ENCODE measurements around the gene MICAL2. TPM values are rescaled to one million over a fixed set of nuclear protein-coding genes. Genes with fewer than 3 reads are reported as not detected.

MICAL2 gene
- polyA plus RNA-seq (2013), result 20.4 TPM

- Histone ChIP-seq H3K27ac (ENCODE audit: insufficient read depth in 1 of 2, low read depth in 1 of 2, low read length in 2 of 2, poor library complexity in 1 of 2, severe bottlenecking in 2 of 2) (no peak within 1 kb of the TSS), H3K9me3 (ENCODE audit: control extremely low read depth in 1 of 5, control insufficient read depth in 4 of 5, insufficient read depth in 2 of 5, low read depth in 1 of 5, low read length in 4 of 5) (no peaks in the 10 kb centered on the region), H3K4me1 (ENCODE audit: control extremely low read depth in 1 of 4, control insufficient read depth in 4 of 4, insufficient read depth in 4 of 4, low read length in 3 of 4) (peaks cover 0 to 21% (median 16%) of the 10 kb centered on the region in 4 experiments), H3K4me3 (ENCODE audit: control insufficient read depth in 1 of 7, extremely low read depth in 1 of 7, insufficient read depth in 4 of 7, low read depth in 2 of 7, low read length in 6 of 7) (peak within 1 kb of the TSS in 6 of 7 experiments; percentile 23 to 75 (median 61)), H3K27me3 (replicated peaks in 2 of 5; ENCODE audit: control insufficient read depth in 4 of 5, insufficient read depth in 5 of 5, low read length in 4 of 5) (peaks cover 0 to 2% (median 0%) of the 10 kb centered on the region in 5 experiments), H3K36me3 (ENCODE audit: control insufficient read depth in 4 of 4, insufficient read depth in 4 of 4, low read length in 3 of 4) (no peaks in the 10 kb centered on the region)
- POLR2A ChIA-PET, result no interaction called here
- WGBS (ENCODE audit: insufficient coverage), result 0% methylated on average over 40 of the region's 56 CpGs
- CTCF ChIA-PET, result interaction anchor here (0.6 to 2.6 kb wide), 6 partner anchors 9 to 127 kb away, joined by 3 to 14 read pairs (median 4); no protein-coding TSS in a partner anchor
- peak; percentile 82 to 92 (median 89) for DNase-seq
These were observed at the start of gene MICAL2 for GRCh38 chr11:12110201-12110713. Gene MICAL2, plus strand, starts transcription at chr11:12110590. Its CDS starts 51,566 bp downstream, at chr11:12162156.

- Histone ChIP-seq H3K27me3 (replicated peaks in 2 of 5; ENCODE audit: control insufficient read depth in 4 of 5, insufficient read depth in 5 of 5, low read length in 4 of 5) (no peaks in the 10 kb centered on the region), H3K4me1 (ENCODE audit: control extremely low read depth in 1 of 4, control insufficient read depth in 4 of 4, insufficient read depth in 4 of 4, low read length in 3 of 4) (peaks cover 6 to 15% (median 11%) of the 10 kb centered on the region in 4 experiments), H3K27ac (ENCODE audit: insufficient read depth in 1 of 2, low read depth in 1 of 2, low read length in 2 of 2, poor library complexity in 1 of 2, severe bottlenecking in 2 of 2) (no peak overlapping the region), H3K4me3 (ENCODE audit: control insufficient read depth in 1 of 7, extremely low read depth in 1 of 7, insufficient read depth in 4 of 7, low read depth in 2 of 7, low read length in 6 of 7) (no peak overlapping the region), H3K9me3 (ENCODE audit: control extremely low read depth in 1 of 5, control insufficient read depth in 4 of 5, insufficient read depth in 2 of 5, low read depth in 1 of 5, low read length in 4 of 5) (peaks cover 0 to 7% (median 4%) of the 10 kb centered on the region in 5 experiments), H3K36me3 (ENCODE audit: control insufficient read depth in 4 of 4, insufficient read depth in 4 of 4, low read length in 3 of 4) (no peaks in the 10 kb centered on the region)
- 51% methylated on average over 7 of the region's 9 CpGs for WGBS (ENCODE audit: insufficient coverage)
- ChIA-PET CTCF (interaction anchor here (1.1 to 4.4 kb wide), 10 partner anchors 9 to 226 kb away, joined by 3 to 18 read pairs (median 4); no protein-coding TSS in a partner anchor), POLR2A (no interaction called here)
- DNase-seq, result peak in 2 of 3 donors; percentile 48 to 65
These were observed 48.4 kb upstream of the MICAL2 start for GRCh38 chr11:12061851-12062560.

GRCh38 chr11:12063251-12063650 is 47.1 kb upstream of the MICAL2 start:
- peaks cover 11 to 19% (median 14%) of the 10 kb centered on the region in 4 experiments for H3K4me1 ChIP-seq (ENCODE audit: control extremely low read depth in 1 of 4, control insufficient read depth in 4 of 4, insufficient read depth in 4 of 4, low read length in 3 of 4)
- H3K36me3 ChIP-seq (ENCODE audit: control insufficient read depth in 4 of 4, insufficient read depth in 4 of 4, low read length in 3 of 4), result no peaks in the 10 kb centered on the region
- no peak overlapping the region for H3K4me3 ChIP-seq (ENCODE audit: control insufficient read depth in 1 of 7, extremely low read depth in 1 of 7, insufficient read depth in 4 of 7, low read depth in 2 of 7, low read length in 6 of 7)
- POLR2A ChIA-PET, result no interaction called here
- no peaks in the 10 kb centered on the region for H3K27me3 ChIP-seq (replicated peaks in 2 of 5; ENCODE audit: control insufficient read depth in 4 of 5, insufficient read depth in 5 of 5, low read length in 4 of 5)
- DNase-seq, result no peak
- H3K27ac ChIP-seq (ENCODE audit: insufficient read depth in 1 of 2, low read depth in 1 of 2, low read length in 2 of 2, poor library complexity in 1 of 2, severe bottlenecking in 2 of 2), result no peak overlapping the region
- CTCF ChIA-PET, result interaction anchor here (1.0 to 4.4 kb wide), 8 partner anchors 10 to 221 kb away, joined by 3 to 18 read pairs (median 4); no protein-coding TSS in a partner anchor
- peaks cover 0 to 2% (median 0%) of the 10 kb centered on the region in 5 experiments for H3K9me3 ChIP-seq (ENCODE audit: control extremely low read depth in 1 of 5, control insufficient read depth in 4 of 5, insufficient read depth in 2 of 5, low read depth in 1 of 5, low read length in 4 of 5)
- no CpG with 5 or more reads among the region's 2 CpGs for WGBS (ENCODE audit: insufficient coverage)

GRCh38 chr11:12064136-12064953 is 46.0 kb upstream of the MICAL2 start:
- ChIA-PET CTCF (interaction anchor here (0.6 to 2.4 kb wide), 3 partner anchors 13 to 17 kb away, joined by 3 to 7 read pairs (median 4); no protein-coding TSS in a partner anchor), POLR2A (no interaction called here)
- Histone ChIP-seq H3K27me3 (replicated peaks in 2 of 5; ENCODE audit: control insufficient read depth in 4 of 5, insufficient read depth in 5 of 5, low read length in 4 of 5) (no peaks in the 10 kb centered on the region), H3K9me3 (ENCODE audit: control extremely low read depth in 1 of 5, control insufficient read depth in 4 of 5, insufficient read depth in 2 of 5, low read depth in 1 of 5, low read length in 4 of 5) (peaks cover 0 to 2% (median 0%) of the 10 kb centered on the region in 5 experiments), H3K4me3 (ENCODE audit: control insufficient read depth in 1 of 7, extremely low read depth in 1 of 7, insufficient read depth in 4 of 7, low read depth in 2 of 7, low read length in 6 of 7) (no peak overlapping the region), H3K4me1 (ENCODE audit: control extremely low read depth in 1 of 4, control insufficient read depth in 4 of 4, insufficient read depth in 4 of 4, low read length in 3 of 4) (peaks cover 11 to 19% (median 14%) of the 10 kb centered on the region in 4 experiments), H3K36me3 (ENCODE audit: control insufficient read depth in 4 of 4, insufficient read depth in 4 of 4, low read length in 3 of 4) (no peaks in the 10 kb centered on the region), H3K27ac (ENCODE audit: insufficient read depth in 1 of 2, low read depth in 1 of 2, low read length in 2 of 2, poor library complexity in 1 of 2, severe bottlenecking in 2 of 2) (no peak overlapping the region)
- no peak for DNase-seq
- WGBS (ENCODE audit: insufficient coverage), result 95% methylated on average over 2 of the region's 7 CpGs

GRCh38 chr11:12064954-12065280 is 45.5 kb upstream of the MICAL2 start:
- Histone ChIP-seq H3K27ac (ENCODE audit: insufficient read depth in 1 of 2, low read depth in 1 of 2, low read length in 2 of 2, poor library complexity in 1 of 2, severe bottlenecking in 2 of 2) (no peak overlapping the region), H3K4me3 (ENCODE audit: control insufficient read depth in 1 of 7, extremely low read depth in 1 of 7, insufficient read depth in 4 of 7, low read depth in 2 of 7, low read length in 6 of 7) (no peak overlapping the region), H3K36me3 (ENCODE audit: control insufficient read depth in 4 of 4, insufficient read depth in 4 of 4, low read length in 3 of 4) (no peaks in the 10 kb centered on the region), H3K4me1 (ENCODE audit: control extremely low read depth in 1 of 4, control insufficient read depth in 4 of 4, insufficient read depth in 4 of 4, low read length in 3 of 4) (peaks cover 11 to 19% (median 14%) of the 10 kb centered on the region in 4 experiments), H3K27me3 (replicated peaks in 2 of 5; ENCODE audit: control insufficient read depth in 4 of 5, insufficient read depth in 5 of 5, low read length in 4 of 5) (no peaks in the 10 kb centered on the region), H3K9me3 (ENCODE audit: control extremely low read depth in 1 of 5, control insufficient read depth in 4 of 5, insufficient read depth in 2 of 5, low read depth in 1 of 5, low read length in 4 of 5) (peaks cover 0 to 2% (median 0%) of the 10 kb centered on the region in 5 experiments)
- no peak for DNase-seq
- 89% methylated on average over 1 of the region's 3 CpGs for WGBS (ENCODE audit: insufficient coverage)
- ChIA-PET POLR2A (no interaction called here), CTCF (interaction anchor here (1.1 kb wide), 1 partner anchor 17 kb away, joined by 4 read pairs; no protein-coding TSS in a partner anchor)

GRCh38 chr11:12066056-12066798 is 44.2 kb upstream of the MICAL2 start:
- H3K4me1 ChIP-seq (ENCODE audit: control extremely low read depth in 1 of 4, control insufficient read depth in 4 of 4, insufficient read depth in 4 of 4, low read length in 3 of 4), result peaks cover 11 to 23% (median 14%) of the 10 kb centered on the region in 4 experiments
- no peaks in the 10 kb centered on the region for H3K36me3 ChIP-seq (ENCODE audit: control insufficient read depth in 4 of 4, insufficient read depth in 4 of 4, low read length in 3 of 4)
- no peak overlapping the region for H3K4me3 ChIP-seq (ENCODE audit: control insufficient read depth in 1 of 7, extremely low read depth in 1 of 7, insufficient read depth in 4 of 7, low read depth in 2 of 7, low read length in 6 of 7)
- H3K27ac ChIP-seq (ENCODE audit: insufficient read depth in 1 of 2, low read depth in 1 of 2, low read length in 2 of 2, poor library complexity in 1 of 2, severe bottlenecking in 2 of 2), result no peak overlapping the region
- peak in 2 of 3 donors; percentile 16 to 56 for DNase-seq
- CTCF ChIA-PET, result interaction anchor here (0.8 to 2.3 kb wide), 10 partner anchors 13 to 364 kb away, joined by 3 to 7 read pairs (median 3); no protein-coding TSS in a partner anchor
- POLR2A ChIA-PET, result no interaction called here
- WGBS (ENCODE audit: insufficient coverage), result 100% methylated on average over 3 of the region's 7 CpGs
- H3K27me3 ChIP-seq (replicated peaks in 2 of 5; ENCODE audit: control insufficient read depth in 4 of 5, insufficient read depth in 5 of 5, low read length in 4 of 5), result no peaks in the 10 kb centered on the region
- peaks cover 0 to 2% (median 0%) of the 10 kb centered on the region in 5 experiments for H3K9me3 ChIP-seq (ENCODE audit: control extremely low read depth in 1 of 5, control insufficient read depth in 4 of 5, insufficient read depth in 2 of 5, low read depth in 1 of 5, low read length in 4 of 5)

Data from common myeloid progenitor, CD34-positive (primary cell).